ENCODE measurements around the gene GUCY2D.

- TF ChIP-seq EZH2 (IDR thresholded peaks at IDR 0.05; ENCODE audit: borderline replicate concordance, low read length) (no peak), CTCF (IDR thresholded peaks at IDR 0.05; ENCODE audit: low read length) (no peak)
Observed at GRCh38 chr17:8031950-8032349, 29.5 kb downstream of the GUCY2D start.
